MV-4-11 (cell line): Measurements from ENCODE around the gene CIB1.
"Not testable (repeated sequence)": the region's sequence is repeated elsewhere in the genome, so short reads cannot be mapped to it uniquely, and the experiment has no call there.

Source experiments
- DNase-seq: peaks from one replicate; lab custom pipeline; 2025; lab: John Stamatoyannopoulos, UW

CIB1 gene

GRCh38 chr15:90192961-90193786 lies 40.6 kb downstream of the CIB1 start:
- DNase-seq: peak; percentile 73

GRCh38 chr15:90191794-90192509 lies 41.8 kb downstream of the CIB1 start:
- DNase-seq: peak; percentile 76

DNA sequence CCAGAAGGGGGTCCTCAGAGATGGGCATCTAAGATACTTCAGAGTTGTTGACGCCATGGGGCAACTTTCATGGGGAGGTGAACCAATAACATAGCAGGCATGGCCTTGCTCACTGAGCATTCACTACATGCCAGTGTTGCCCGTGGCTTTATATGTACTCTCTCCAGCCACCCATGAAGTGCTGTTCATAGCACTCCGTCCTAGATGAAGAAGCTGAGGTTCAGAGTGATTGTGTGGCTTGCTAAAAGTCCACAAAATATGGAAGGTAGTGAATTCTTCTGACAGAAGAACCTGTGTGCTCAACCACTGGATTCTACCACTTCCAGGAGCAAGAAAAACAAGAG lies 42.4 kb downstream of the CIB1 start:
- no peak for DNase-seq

GRCh38 chr15:90190606-90191343 lies 43.0 kb downstream of the CIB1 start:
- no peak for DNase-seq

DNA sequence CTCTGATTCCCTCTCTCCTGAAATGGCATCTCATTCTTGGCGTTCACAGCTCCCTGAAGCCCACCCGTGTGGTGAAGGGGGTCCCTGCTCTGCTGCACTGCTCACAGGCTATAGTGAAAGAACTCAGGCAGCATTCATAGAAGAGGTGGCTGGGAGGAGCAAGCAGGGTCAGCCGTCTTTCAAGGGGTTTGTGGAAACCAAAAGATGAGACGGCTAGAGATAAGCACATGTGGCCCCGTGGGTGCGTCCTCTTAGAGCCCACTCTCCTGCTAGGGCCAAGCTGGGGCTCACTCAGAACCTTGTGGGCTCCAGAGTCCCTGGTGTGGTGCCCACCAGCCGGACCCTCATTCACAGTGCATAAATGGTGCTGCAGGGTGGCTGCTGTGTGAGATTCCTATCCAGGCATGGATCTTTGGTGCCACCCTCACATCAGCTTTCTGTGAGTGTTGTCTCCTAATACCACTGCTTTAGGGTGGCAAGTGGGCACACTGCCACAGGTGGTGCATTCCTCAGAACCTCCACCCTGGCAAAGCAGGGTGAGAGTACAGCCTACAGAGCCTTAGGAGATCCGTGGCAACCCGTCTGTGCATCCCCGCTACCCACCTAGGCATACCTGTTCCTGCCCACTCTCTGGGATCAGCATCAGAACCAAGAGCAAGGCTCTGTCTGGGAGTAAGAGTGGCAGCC lies 43.8 kb downstream of the CIB1 start:
- DNase-seq: no peak

DNA sequence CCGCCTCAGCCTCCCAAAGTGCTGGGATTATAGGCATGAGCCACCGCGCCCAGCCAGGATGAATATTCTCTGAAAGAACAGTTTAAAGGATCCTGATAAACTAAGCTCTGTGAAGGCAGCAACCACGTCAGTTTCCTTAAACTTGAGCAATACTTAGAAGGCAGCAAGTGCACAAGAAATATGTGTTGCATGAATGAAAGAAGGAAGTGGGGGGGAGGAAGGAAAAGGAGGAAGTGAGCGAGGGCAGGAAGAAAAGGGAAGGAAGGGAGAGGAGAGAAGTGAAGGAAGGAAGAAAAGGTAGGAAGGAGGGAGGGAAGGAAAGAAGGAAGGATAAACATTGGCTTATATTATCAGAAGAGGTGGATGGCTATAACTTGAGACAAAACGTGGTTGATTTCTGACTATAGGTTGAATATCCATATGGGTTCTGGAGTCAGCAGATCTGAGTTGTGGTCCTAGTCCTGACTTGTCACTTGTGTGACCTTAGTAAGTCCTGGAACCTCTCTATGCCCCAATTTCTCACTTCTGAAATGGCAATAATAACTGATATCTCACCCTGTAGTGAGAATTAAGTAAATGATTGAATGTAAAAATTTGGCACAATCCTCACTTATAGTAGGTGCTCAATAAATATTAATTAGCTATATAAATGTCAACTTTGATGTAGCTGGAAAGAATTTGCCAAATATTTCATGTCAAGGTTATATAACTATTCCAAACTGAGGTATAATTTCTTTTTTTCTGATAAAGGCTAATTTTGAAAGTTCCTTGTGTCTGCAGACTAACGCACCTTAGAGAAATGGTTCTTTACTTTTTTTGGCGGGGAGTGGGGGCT lies 44.6 kb downstream of the CIB1 start:
- peak; percentile 93 for DNase-seq

DNA sequence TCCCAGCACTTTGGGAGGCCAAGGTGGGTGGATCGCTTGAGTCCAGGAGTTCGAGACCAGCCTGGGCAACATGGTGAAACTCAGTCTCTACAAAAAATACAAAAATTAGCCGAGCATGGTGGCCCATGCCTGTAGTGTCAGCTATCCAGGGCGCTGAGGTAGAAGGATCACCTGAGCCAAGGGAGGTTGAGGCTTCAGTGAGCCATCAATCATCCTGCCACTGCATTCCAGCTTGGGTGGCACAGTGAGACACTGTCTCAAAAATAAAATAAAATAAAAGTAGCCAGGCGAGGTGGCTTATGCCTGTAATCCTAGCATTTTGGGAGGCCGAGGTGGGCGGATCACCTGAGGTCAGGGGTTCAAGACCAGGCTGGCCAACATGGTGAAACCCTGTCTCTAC lies 45.7 kb downstream of the CIB1 start:
- DNase-seq: not testable (repeated sequence)

GRCh38 chr15:90187257-90187868 lies 46.4 kb downstream of the CIB1 start:
- DNase-seq: no peak

GRCh38 chr15:90184786-90185704 lies 48.7 kb downstream of the CIB1 start:
- peak; percentile 33 for DNase-seq

- no peak for DNase-seq
Observed at GRCh38 chr15:90184119-90184785, 49.5 kb downstream of the CIB1 start.

GRCh38 chr15:90181776-90182175 lies 52.0 kb downstream of the CIB1 start:
- no peak for DNase-seq
